GM18526 (cell line): ENCODE data around the gene BLTP3B.

Experiments
- POLR2A ChIP-seq: IDR thresholded peaks from 3 replicates; pipeline ENCODE4 v1.6.1; 2011; ENCODE audit not compliant: insufficient read length; ENCODE audit errors: extremely low read depth

Gene BLTP3B

DNA sequence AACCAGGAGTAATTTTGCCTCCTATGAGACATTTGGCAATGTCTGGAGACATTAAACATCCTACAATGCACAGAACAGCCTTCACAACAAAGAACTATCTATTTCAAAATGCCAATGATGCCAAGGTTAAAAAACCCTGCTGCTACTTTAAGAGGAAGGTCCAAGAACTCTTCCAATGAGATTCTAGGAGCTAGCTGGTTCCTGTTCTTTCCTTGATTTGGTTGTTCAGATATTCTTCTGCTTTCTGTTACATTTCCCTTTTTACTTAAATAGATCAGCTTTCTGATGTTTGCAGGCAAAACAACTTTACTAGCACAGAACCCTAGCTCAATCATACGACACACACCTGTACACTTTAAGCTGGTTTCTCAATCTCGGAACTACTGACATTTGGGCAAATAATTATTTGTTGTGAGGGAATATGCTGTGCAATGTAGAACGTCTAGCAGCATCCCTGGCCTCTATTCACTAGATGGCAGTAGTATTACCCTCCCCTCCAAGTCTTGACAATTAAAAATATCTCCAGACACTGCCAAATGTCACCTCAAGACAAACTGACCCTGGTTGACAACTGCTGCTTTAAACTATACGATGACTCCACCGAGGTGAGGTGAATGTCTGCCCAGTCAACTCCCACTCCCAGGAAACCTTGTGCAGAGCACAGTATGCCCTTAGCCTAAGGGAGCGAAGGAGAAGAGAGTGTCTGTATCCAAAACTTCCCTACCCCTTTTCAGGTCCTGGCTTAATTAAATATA is 4.4 kb downstream of the BLTP3B start:
- TF ChIP-seq POLR2A, result no peak

DNA sequence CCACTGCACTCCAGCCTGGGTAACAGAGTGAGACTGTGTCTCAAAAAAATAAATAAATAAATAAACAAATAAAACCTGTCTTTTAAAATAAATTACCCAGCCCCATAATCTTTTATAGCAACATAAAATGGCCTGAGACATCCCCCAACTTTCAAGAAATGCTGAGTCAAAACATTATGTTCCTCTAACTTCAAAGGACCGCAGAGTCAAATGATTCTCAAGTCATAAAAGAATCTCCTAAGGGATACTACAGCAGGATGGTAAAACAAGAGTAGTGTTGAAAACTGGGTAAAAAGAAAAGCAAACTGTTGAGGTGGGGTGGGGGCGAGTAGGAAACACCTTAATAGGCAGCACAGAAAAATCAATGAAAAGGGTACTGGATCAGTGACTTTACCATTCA is 9.5 kb downstream of the BLTP3B start:
- TF ChIP-seq POLR2A, result no peak

DNA sequence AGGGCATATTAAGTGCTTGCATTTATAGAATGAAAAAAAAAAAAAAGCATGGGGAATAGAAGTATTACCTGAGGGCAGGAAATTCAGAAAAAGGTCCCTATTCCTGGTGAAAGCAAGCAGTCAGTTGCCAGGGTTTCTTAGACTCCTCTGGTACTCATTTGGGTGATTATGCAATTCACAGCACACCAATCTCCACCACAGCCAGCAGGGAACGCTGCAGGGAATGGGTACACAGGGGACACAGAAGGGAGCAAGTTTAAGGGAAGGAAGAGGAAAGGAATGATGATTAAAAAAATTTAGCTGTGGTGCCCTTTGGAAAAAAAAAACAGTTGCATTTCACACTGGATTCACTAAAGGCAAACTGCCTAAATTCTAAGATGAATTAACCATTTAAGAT is 14.2 kb downstream of the BLTP3B start:
- no peak for TF ChIP-seq POLR2A

DNA sequence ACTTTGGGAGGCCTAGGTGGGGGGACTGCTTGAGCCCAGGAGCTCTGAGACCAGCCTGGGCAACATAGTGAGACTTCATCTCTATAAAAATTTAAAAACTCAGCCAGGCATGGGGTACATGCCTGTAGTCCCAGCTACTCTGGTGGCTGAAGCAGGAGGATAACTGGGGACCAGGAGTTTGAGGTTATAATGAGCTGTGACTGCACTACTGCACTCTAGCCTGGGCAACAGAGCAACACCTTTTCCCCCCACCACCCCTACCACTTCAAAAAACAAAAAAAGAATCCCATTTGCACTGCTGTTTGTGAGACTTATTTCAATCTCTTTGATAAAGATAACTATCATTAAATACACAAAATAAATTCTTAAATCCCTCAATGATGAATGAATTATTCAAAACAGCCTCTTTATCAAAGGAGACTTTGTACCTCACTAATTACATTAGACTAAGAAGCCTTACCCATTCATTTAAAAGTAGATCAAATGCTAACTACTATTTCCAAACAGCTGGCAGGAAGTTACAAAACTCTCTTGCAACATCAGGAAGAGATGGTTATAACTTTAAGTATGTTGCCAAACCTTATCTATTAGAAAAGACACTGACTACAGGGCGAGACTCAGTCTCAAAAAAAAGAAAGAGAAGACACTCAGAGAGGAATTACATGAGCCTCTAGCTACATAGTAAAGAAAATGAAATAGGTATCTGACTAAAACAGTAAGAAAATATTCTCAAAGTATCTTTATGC is 14.7 kb downstream of the BLTP3B start:
- TF ChIP-seq POLR2A, result no peak

DNA sequence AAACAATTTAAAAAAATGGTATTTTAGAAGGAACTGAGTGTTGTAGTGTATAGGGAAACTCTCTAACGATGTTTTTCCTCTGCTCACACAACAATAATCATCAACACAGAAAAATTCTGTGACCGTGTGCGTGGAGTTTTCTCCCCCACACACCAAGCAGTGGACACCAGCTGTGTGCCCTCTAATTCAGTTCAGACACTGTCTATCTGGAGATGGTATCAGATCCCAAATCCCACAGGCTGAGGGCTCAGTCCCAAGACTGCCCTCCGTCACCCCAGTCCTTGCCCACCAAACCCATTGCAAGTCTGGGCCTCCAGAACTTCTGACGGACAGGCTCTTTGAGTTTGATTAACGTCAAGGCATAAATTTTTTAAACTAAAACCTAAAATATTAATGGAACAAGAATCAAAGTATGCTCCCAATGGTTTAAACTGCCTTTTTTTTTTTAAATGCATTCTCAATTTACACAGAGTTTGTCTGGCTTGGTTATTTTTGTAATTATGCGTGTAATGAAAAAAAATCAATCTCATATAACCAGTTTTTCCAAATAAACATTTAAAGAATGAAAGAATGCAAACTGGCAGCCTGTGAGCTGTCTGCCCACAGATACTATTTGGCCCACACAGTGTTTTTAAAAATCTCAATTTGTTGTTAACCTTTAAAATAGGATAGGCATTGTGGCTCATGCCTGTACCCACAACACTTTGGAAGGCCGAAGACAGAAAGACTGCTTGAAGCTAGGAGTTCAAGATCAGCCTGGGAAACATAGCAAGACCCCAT is 19.2 kb downstream of the BLTP3B start:
- no peak for TF ChIP-seq POLR2A

DNA sequence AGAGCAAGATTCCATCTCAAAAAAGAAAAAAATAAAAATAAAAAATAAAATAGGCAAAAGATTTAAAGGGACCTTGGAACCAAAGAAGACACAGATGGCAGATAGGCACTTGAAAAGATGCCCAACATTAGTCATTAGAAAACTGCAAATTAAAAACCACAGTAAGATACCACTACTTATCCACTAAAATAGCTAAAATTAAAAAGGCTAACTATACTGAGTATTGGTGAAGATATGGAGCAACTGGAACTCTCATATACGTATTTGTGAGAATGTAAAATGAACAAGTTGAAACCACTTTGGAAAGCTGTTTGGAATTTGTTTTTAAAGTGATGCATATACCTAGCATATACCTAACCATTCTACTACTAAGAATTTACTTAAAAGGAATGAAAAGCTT is 22.3 kb downstream of the BLTP3B start:
- no peak for TF ChIP-seq POLR2A

DNA sequence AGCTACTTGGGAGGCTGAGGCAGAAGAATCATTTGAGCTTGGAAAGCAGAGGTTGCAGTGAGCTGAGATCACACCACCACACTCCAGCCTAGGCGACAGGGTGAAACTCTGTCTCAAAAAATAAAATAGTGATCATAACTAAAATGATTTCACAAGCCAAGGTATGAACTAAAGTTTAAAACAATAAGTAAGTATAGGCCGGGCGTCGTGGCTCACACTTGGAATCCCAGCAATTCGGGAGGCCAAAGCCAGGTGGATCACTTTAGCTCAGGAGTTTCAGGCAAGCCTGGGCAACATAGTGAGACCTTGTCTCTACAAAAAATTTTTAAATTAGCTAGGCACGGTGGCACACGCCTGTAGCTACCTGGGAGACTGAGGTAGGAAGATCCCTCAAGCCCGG is 27.4 kb downstream of the BLTP3B start:
- TF ChIP-seq POLR2A, result no peak

DNA sequence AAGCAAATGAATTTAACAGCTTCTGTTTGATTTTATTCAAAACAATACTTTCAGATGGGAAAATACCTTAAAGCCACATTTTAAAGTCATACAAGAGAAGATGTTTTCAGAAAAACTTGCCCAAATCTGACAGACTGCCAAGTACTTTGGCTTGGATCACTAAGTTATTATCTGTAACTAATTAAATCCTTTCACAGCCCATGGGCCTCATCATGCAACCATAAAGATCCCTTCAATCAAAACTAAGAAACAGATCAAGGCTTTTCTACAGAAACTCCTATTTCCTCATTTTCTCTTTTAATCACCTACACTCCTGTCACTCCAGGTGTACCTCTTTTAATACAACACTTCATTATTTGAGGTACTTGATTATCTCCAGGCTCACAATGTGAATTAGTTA is 28.1 kb downstream of the BLTP3B start:
- TF ChIP-seq POLR2A, result no peak

DNA sequence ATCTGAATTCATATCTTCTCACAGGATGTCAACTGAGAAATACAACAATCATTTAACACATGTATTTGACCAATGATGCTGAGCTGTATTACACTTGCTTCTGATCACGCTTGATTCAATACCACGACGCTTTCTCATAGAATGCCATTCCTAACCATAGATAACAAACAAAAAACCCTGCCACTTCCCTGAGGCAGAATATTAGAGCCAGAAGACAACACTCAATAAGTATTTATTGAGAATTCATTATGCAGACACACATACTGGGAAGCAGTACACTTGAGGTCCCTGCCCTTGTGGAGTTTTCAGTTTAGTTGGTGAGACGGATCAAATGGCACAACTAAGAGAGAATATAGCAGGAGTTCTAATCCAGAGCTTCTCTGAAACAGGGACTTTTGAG is 32.4 kb downstream of the BLTP3B start:
- no peak for TF ChIP-seq POLR2A

DNA sequence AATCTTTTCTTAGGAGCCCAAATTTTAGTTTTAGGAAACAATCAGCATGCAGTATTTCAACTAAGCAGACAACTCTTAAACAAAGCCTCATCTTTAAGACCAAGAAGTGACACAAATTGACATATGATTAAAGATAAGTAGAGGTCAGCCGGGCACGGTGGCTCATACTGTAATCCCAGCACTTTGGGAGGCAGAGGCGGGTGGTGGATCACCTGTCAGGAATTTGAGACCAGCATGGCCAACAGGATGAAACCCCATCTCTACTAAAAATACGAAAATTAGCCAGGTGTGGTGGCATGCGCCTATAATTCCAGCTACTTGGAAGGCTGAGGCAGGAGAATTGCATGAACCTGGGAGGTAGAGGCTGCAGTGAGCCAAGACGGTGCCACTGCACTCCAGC is 35.8 kb downstream of the BLTP3B start:
- no peak for TF ChIP-seq POLR2A

DNA sequence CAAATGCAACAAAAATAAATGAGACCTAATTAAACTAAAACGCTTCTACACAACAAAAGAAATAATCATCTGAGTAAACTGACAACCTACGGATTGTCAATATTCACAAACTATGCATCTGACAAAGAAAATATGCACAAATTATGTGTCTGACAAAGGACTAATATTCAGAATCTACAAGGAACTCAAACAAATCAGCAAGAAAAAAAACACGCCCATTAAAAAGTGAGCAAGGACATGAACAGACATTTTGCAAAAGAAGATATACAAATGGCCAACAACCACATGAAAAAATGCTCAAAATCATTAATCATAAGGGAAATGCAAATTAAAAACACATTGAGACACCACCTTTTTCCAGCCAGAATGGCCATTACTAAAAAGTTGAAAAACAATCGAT is 37.0 kb downstream of the BLTP3B start:
- no peak for TF ChIP-seq POLR2A

DNA sequence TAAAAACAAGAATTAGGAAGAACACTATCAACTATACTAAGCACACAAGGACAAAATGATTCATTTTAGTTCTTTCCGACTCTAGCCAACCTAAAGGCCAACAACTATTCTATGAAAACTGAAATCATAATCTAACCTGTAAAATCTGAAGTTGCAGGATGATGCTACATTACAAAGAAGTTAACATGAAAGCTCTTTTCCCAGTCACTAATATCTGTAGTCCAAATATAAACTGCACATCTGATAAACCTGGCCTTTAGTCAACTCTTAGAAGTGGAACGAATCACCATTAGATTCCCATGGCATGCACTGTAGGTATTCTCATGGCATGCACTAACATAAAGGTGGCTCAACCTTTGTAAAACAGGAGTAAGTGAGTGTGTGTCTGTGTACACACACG is 41.7 kb downstream of the BLTP3B start:
- TF ChIP-seq POLR2A, result no peak
